Astrocyte (in vitro differentiated cells and primary cell): Measurements from ENCODE around the gene IGHMBP2. TPM values are rescaled to one million over a fixed set of nuclear protein-coding genes. Genes with fewer than 3 reads are reported as not detected.

Source experiments
- total RNA-seq: library from RNA; stranded (reverse); gene quantifications from 2 replicates; pipeline ENCODE4 v1.2.1, GENCODE V29; 2021

IGHMBP2 gene
- total RNA-seq, 1 donor from 2014 or later: 14.0 TPM

Other genes with a start within 250 kb of the IGHMBP2 start
- 23.4 and 26.3 TPM in 2 replicates for gene GAL, start 219.3 kb upstream of the IGHMBP2 start, total RNA-seq
- 1.1 and 1.7 TPM in 2 replicates for gene TESMIN, start 152.4 kb upstream of the IGHMBP2 start, total RNA-seq
- gene CPT1A, start 62.0 kb upstream of the IGHMBP2 start, total RNA-seq: 2.3 and 2.8 TPM in 2 replicates
- 67.4 and 69.1 TPM in 2 replicates for gene MRPL21, start 59 bp upstream of the IGHMBP2 start, total RNA-seq
- not detected in 2 replicates for gene MRGPRD, start 77.1 kb downstream of the IGHMBP2 start, total RNA-seq
- 3.2 and 4.1 TPM in 2 replicates for gene MRGPRF, start 109.4 kb downstream of the IGHMBP2 start, total RNA-seq
- 8.4 and 9.5 TPM in 2 replicates for gene TPCN2, start 145.0 kb downstream of the IGHMBP2 start, total RNA-seq